MCF 10A (cell line): Measurements from ENCODE around the gene HSPA12B. TPM values are rescaled to one million over a fixed set of nuclear protein-coding genes. Genes with fewer than 3 reads are reported as not detected.

ENCODE experiments used
- BruUV-seq: library from RNA; stranded (reverse); fragments of 400-500 nt; replicated peaks from 2 replicates; lab custom pipeline; 2021; lab: Mats Ljungman, UMichigan
- CTCF ChIA-PET: fragments of 300-600 bp; sonication (Branson Sonifier 250); formaldehyde crosslinking; extraction: SDS; loops from one replicate; lab custom pipeline; 2021; ENCODE audit warnings: antibody characterized with exemption, inconsistent platforms; lab: Yijun Ruan, JAX
- POLR2A ChIA-PET: fragments of 300-600, 350-650 bp; sonication (Branson Sonifier 250); formaldehyde crosslinking; extraction: SDS; loops from one replicate; lab custom pipeline; 2020; ENCODE audit warnings: antibody characterized with exemption, inconsistent platforms; lab: Yijun Ruan, JAX
- DNase-seq: peaks from one replicate; pipeline ENCODE4 v3.0.0-alpha.2; 2018; ENCODE audit not compliant: unreplicated experiment
- H3K27ac Mint-ChIP-seq: one replicate; pipeline ENCODE4 v1.8.0; 2022; ENCODE audit warnings: mild to moderate bottlenecking, low read depth, mixed read lengths; ENCODE audit not compliant: unreplicated experiment
- H3K27me3 Mint-ChIP-seq: one replicate; pipeline ENCODE4 v1.8.0; 2022; ENCODE audit warnings: mixed read lengths; ENCODE audit not compliant: insufficient read depth, unreplicated experiment
- H3K36me3 Mint-ChIP-seq: one replicate; pipeline ENCODE4 v1.8.0; 2022; ENCODE audit warnings: mild to moderate bottlenecking, moderate library complexity, mixed read lengths; ENCODE audit not compliant: insufficient read depth, unreplicated experiment
- H3K4me1 Mint-ChIP-seq: one replicate; pipeline ENCODE4 v1.8.0; 2022; ENCODE audit warnings: mixed read lengths; ENCODE audit not compliant: insufficient read depth, unreplicated experiment
- H3K4me3 Mint-ChIP-seq: one replicate; pipeline ENCODE4 v1.8.0; 2022; ENCODE audit warnings: mild to moderate bottlenecking, moderate library complexity, mixed read lengths; ENCODE audit not compliant: unreplicated experiment
- H3K9me3 Mint-ChIP-seq: one replicate; pipeline ENCODE4 v1.8.0; 2022; ENCODE audit warnings: mixed read lengths; ENCODE audit not compliant: unreplicated experiment
- intact Hi-C: fragments of 100-400 bp; cut with micrococcal nuclease; formaldehyde crosslinking; loops from 2 replicates; pipeline ENCODE4 v1.14.1; 2022
- total RNA-seq: library from RNA; stranded (reverse); gene quantifications from 2 replicates; pipeline ENCODE4 v1.2.3, GENCODE V29; 2022
- TF ChIP-seq, protein P1 (sequence below): fragments of 200-600 bp; IDR thresholded peaks from one replicate; pipeline ENCODE4 v1.8.0; 2022; ENCODE audit warnings: antibody characterized with exemption, mild to moderate bottlenecking; ENCODE audit not compliant: unreplicated experiment

The HSPA12B gene
- total RNA-seq, 1 experiment from 2014 or later: not detected

DNA sequence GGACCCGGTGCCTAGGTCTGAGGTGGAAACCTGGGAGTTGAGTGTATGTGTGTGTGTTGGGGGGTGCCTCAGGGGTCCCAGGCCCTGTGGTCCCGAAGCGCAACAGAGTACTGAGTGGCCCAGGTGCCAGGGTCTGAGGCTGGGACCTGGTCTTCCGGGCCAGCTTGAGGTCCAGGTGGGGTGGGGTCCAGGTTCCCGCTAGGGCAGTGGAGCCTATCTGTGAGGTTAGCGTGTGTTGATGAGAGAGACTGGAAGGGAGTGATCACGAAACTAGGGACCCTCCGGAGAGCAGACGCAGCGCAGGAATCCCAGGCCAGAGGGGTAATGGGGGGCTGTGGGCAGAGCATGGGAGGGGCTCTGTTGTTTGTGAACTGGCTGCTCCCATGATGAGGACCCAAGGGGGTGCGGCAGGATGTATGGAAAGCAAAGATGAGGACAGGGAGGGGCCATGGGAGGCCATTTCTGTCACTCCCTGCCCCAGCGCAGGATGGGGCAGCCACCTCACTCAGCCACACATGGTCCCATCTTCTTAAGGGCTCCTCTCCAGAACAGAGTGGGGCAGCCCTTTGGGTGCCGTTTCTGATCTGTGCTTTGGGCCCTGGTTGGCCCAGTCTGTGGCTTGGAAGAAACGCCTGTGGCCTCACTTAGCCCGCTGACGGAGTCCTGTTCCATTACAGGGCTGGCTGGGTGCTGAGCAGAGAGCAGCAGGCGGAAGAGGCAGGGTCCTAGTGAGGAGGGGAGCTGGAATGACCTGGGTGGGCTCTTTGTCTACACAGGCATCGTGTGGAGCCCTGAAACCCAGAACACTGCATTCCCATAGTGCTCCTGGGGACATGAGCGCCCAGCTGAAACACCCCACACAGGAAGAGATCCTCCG is 872 bp downstream of the HSPA12B start:
- POLR2A ChIA-PET: no interaction called here
- intact Hi-C loops: no loop called here
- Mint-ChIP-seq H3K27me3 (no peaks in the 10 kb centered on the region), H3K4me3 (no peak overlapping the region), H3K27ac (no peak overlapping the region), H3K4me1 (peaks cover 18% of the 10 kb centered on the region), H3K36me3 (peaks cover 5% of the 10 kb centered on the region), H3K9me3 (no peaks in the 10 kb centered on the region)
- no peak for DNase-seq
- CTCF ChIA-PET: no interaction called here
- TF ChIP-seq, protein P1, sequence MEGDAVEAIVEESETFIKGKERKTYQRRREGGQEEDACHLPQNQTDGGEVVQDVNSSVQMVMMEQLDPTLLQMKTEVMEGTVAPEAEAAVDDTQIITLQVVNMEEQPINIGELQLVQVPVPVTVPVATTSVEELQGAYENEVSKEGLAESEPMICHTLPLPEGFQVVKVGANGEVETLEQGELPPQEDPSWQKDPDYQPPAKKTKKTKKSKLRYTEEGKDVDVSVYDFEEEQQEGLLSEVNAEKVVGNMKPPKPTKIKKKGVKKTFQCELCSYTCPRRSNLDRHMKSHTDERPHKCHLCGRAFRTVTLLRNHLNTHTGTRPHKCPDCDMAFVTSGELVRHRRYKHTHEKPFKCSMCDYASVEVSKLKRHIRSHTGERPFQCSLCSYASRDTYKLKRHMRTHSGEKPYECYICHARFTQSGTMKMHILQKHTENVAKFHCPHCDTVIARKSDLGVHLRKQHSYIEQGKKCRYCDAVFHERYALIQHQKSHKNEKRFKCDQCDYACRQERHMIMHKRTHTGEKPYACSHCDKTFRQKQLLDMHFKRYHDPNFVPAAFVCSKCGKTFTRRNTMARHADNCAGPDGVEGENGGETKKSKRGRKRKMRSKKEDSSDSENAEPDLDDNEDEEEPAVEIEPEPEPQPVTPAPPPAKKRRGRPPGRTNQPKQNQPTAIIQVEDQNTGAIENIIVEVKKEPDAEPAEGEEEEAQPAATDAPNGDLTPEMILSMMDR: no peak
- BruUV-seq: no TSS peak

DNA sequence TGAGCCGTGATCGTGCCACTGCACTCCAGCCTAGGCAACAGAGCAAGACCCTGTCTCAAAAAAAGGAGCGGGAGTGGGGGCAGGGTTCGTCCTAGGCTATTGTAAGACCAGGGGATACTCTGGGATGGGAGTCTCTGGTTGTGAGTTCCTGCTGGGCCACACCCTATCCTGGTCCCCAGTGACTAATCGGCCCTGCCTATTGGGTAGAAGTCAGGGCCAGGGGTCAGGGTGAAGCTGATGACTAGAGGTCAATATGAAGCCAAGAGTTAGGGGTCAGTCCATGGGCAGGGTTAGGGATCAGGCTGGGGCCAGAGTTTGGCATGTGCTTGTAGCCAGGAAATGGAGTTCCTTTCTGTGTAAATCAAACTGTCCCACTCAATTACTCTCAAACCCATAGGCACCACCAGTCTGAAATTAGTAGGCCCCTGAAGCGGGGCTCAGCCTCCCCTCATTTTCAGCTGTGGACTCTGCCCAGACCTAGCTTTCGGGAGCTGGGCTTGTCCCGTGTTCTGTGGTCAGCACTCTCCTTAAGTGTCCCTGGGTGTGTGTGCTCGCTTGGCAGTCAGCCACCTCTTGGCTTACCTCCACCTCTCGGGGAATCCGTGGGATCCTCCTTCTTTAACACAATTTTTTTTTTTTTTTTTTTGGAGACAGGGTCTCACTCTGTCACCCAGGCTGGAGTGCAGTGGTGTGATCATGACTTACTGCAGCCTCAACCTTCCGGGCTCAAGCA is 1.8 kb downstream of the HSPA12B start:
- TF ChIP-seq, protein P1: no peak
- no peak overlapping the region for H3K27ac Mint-ChIP-seq
- POLR2A ChIA-PET: no interaction called here
- H3K9me3 Mint-ChIP-seq: no peaks in the 10 kb centered on the region
- H3K4me3 Mint-ChIP-seq: no peak overlapping the region
- no peaks in the 10 kb centered on the region for H3K27me3 Mint-ChIP-seq
- intact Hi-C loops: no loop called here
- peaks cover 5% of the 10 kb centered on the region for H3K36me3 Mint-ChIP-seq
- no TSS peak for BruUV-seq
- no peak for DNase-seq
- CTCF ChIA-PET: interaction anchor here (0.6 to 4.5 kb wide), 4 partner anchors 9 to 58 kb away, joined by 3 to 26 read pairs (median 4); partner anchors contain the start of gene ADISSP
- H3K4me1 Mint-ChIP-seq: peaks cover 18% of the 10 kb centered on the region

DNA sequence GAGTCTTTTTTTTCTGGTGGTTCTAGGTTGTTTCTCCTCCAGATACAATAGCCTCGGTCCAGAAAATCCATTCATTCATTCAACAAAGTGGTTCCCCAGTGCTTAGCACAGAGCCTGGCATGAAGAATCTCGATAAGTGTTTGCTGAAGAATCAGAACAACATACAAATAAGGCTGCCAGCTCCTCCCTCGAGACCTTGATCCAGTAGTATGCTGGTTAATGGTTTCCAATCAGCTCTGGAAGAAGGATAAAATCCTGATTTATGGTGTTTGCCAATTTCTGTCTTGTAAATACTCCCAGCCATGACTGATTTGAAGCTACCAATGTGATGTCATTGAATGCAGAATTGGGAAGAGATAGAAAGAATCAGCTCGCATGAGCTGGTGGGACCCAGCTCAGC is 3.3 kb downstream of the HSPA12B start:
- no TSS peak for BruUV-seq
- H3K4me1 Mint-ChIP-seq: peaks cover 18% of the 10 kb centered on the region
- H3K9me3 Mint-ChIP-seq: no peaks in the 10 kb centered on the region
- TF ChIP-seq, protein P1: no peak
- ChIA-PET CTCF (interaction anchor here (0.5 to 4.5 kb wide), 2 partner anchors 25 to 61 kb away, joined by 3 to 26 read pairs; no protein-coding TSS in a partner anchor), POLR2A (no interaction called here)
- peaks cover 5% of the 10 kb centered on the region for H3K36me3 Mint-ChIP-seq
- no peak overlapping the region for H3K4me3 Mint-ChIP-seq
- no peak for DNase-seq
- no peak overlapping the region for H3K27ac Mint-ChIP-seq
- no peaks in the 10 kb centered on the region for H3K27me3 Mint-ChIP-seq
- intact Hi-C loops: no loop called here
